Gastrocnemius medialis (tissue), 4 donors: ENCODE data around the gene COL6A3.

Experiments used
- CTCF ChIP-seq, 5 experiments: fragments of 450-650 bp in 3 of 5; fragments of 200-600 bp in 2 of 5; sonication (generic) in 2 of 5; IDR thresholded peaks in 4 of 5; conservative IDR thresholded peaks in 1 of 5; 1 replicate in 4 of 5; 2 replicates in 1 of 5; pipeline ENCODE4 v1.5.1; 2016 to 2019; ENCODE audit warnings: antibody characterized with exemption in 5 of 5, mild to moderate bottlenecking in 3 of 5, moderate library complexity in 3 of 5
- POLR2A ChIP-seq, 2 donors: fragments of 450-650 bp; IDR thresholded peaks; one replicate each; pipeline ENCODE4 v1.6.1; 2017; ENCODE audit warnings: antibody characterized with exemption in 2 of 2, mild to moderate bottlenecking in 2 of 2, moderate library complexity in 2 of 2

GRCh38 chr2:237337586-237337985 lies 76.4 kb downstream of the COL6A3 start:
- TF ChIP-seq POLR2A (IDR thresholded peaks at IDR 0.05) (no peak), CTCF (IDR thresholded peaks at IDR 0.05 in 4 of 5, conservative IDR thresholded peaks at IDR 0.05 in 1 of 5) (no peak)
